Neural cell (in vitro differentiated cells): Measurements from ENCODE around the gene CLC. TPM values are rescaled to one million over a fixed set of nuclear protein-coding genes. Genes with fewer than 3 reads are reported as not detected.

Experiments
- H2AFZ ChIP-seq: fragments of 200-600, 300-800 bp; sonication (generic), shearing (Covaris generic); 2 replicates; pipeline ENCODE4 v1.6.0; 2014; ENCODE audit warnings: low read depth, mild to moderate bottlenecking, antibody characterized with exemption, low read length, moderate library complexity
- H3F3A ChIP-seq: fragments of 200-600 bp; shearing (Covaris generic); 2 replicates; pipeline ENCODE4 v1.6.1; 2016; ENCODE audit warnings: mild to moderate bottlenecking, moderate library complexity, mixed read lengths, antibody characterized with exemption, low read length; ENCODE audit not compliant: insufficient read depth, poor library complexity, severe bottlenecking
- H3K27ac ChIP-seq: fragments of 200-600, 300-800 bp; sonication (generic), shearing (Covaris generic); 2 replicates; pipeline ENCODE4 v1.5.1; 2014; ENCODE audit warnings: mild to moderate bottlenecking, low read length, moderate library complexity
- H3K27me3 ChIP-seq: fragments of 300-800, 200-600 bp; sonication (generic), shearing (Covaris generic); 2 replicates; pipeline ENCODE4 v1.6.0; 2014; ENCODE audit warnings: mild to moderate bottlenecking, low read depth, low read length, moderate library complexity; ENCODE audit not compliant: insufficient read depth
- H3K36me3 ChIP-seq: fragments of 300-800, 200-600 bp; sonication (generic), shearing (Covaris generic); 2 replicates; pipeline ENCODE4 v1.5.1; 2014; ENCODE audit warnings: mild to moderate bottlenecking, antibody characterized with exemption, low read length, moderate library complexity; ENCODE audit not compliant: insufficient read depth
- H3K4me2 ChIP-seq: fragments of 300-800, 200-600 bp; sonication (generic), shearing (Covaris generic); 2 replicates; pipeline ENCODE4 v1.6.0; 2014; ENCODE audit warnings: mild to moderate bottlenecking, low read length
- H3K4me3 ChIP-seq: fragments of 300-800, 200-600 bp; sonication (generic), shearing (Covaris generic); 2 replicates; pipeline ENCODE4 v1.5.1; 2014; ENCODE audit warnings: mild to moderate bottlenecking, low read length, moderate library complexity
- H3K79me2 ChIP-seq: fragments of 200-600 bp; shearing (Covaris generic); replicated peaks from 2 replicates; pipeline ENCODE4 v1.6.0; 2014; ENCODE audit warnings: mild to moderate bottlenecking, low read length, moderate library complexity; ENCODE audit not compliant: insufficient read depth
- H3K9ac ChIP-seq: fragments of 300-800, 200-600 bp; sonication (generic), shearing (Covaris generic); 2 replicates; pipeline ENCODE4 v1.6.1; 2016; ENCODE audit warnings: mild to moderate bottlenecking, low read length, mixed read lengths
- H3K9me2 ChIP-seq: fragments of 200-600 bp; shearing (Covaris generic); 2 replicates; pipeline ENCODE4 v1.6.1; 2016; ENCODE audit warnings: mild to moderate bottlenecking, low read length, mixed read lengths; ENCODE audit not compliant: insufficient read depth
- H3K9me3 ChIP-seq: fragments of 200-600, 300-800 bp; sonication (generic), shearing (Covaris generic); 2 replicates; pipeline ENCODE4 v1.6.1; 2016; ENCODE audit warnings: mild to moderate bottlenecking, mixed run types, low read length, moderate library complexity, mixed read lengths
- H4K20me1 ChIP-seq: fragments of 200-600 bp; shearing (Covaris generic); 2 replicates; pipeline ENCODE4 v1.6.1; 2016; ENCODE audit warnings: mild to moderate bottlenecking, mixed run types; ENCODE audit not compliant: insufficient read depth
- CTCF ChIP-seq: fragments of 450-650 bp; IDR thresholded peaks from 2 replicates; pipeline ENCODE4 v1.5.1; 2014; ENCODE audit warnings: antibody characterized with exemption, mild to moderate bottlenecking, moderate library complexity; ENCODE audit not compliant: poor library complexity, severe bottlenecking
- EP300 ChIP-seq: fragments of 450-650 bp; conservative IDR thresholded peaks from 2 replicates; pipeline ENCODE4 v1.6.1; 2014; ENCODE audit warnings: antibody characterized with exemption, mild to moderate bottlenecking, moderate library complexity; ENCODE audit not compliant: poor library complexity, severe bottlenecking
- EZH2 ChIP-seq: fragments of 200-600, 300-800 bp; shearing (Covaris generic), sonication (generic); IDR thresholded peaks from 2 replicates; pipeline ENCODE4 v1.6.1; 2014; ENCODE audit warnings: antibody characterized with exemption, low read length, borderline replicate concordance, mild to moderate bottlenecking; ENCODE audit not compliant: insufficient read depth, poor library complexity, severe bottlenecking
- MXI1 ChIP-seq: fragments of 450-650 bp; conservative IDR thresholded peaks from 2 replicates; pipeline ENCODE4 v1.6.1; 2014; ENCODE audit warnings: antibody characterized with exemption, mild to moderate bottlenecking; ENCODE audit not compliant: poor library complexity, severe bottlenecking
- POLR2AphosphoS5 ChIP-seq: IDR thresholded peaks from 2 replicates; pipeline ENCODE4 v1.6.1; 2012
- RAD21 ChIP-seq: fragments of 450-650 bp; conservative IDR thresholded peaks from 2 replicates; pipeline ENCODE4 v1.6.1; 2014; ENCODE audit warnings: antibody characterized with exemption, mild to moderate bottlenecking, moderate library complexity
- SMC3 ChIP-seq: fragments of 450-650 bp; conservative IDR thresholded peaks from 2 replicates; pipeline ENCODE4 v1.6.1; 2014; ENCODE audit warnings: antibody characterized with exemption, mild to moderate bottlenecking, moderate library complexity; ENCODE audit not compliant: poor library complexity
- TAF1 ChIP-seq: IDR thresholded peaks from 2 replicates; pipeline ENCODE4 v1.6.1; 2012; ENCODE audit warnings: low read depth
- polyA plus RNA-seq: library from polyadenylated mRNA; depleted of rRNA; stranded (reverse); fragments of >200 nt; gene quantifications from 2 replicates; pipeline ENCODE4 v1.2.3, GENCODE V29; 2014
- TF ChIP-seq, protein P1 (sequence below): IDR thresholded peaks from 2 replicates; pipeline ENCODE4 v1.6.1; 2012; ENCODE audit warnings: borderline replicate concordance

Gene CLC
- polyA plus RNA-seq, 1 donor from 2014 or later = 1.1 TPM

- Histone ChIP-seq H3K36me3 (no peaks in the 10 kb centered on the region), H3F3A (no peaks in the 10 kb centered on the region), H3K27me3 (no peaks in the 10 kb centered on the region), H3K79me2 (no peaks in the 10 kb centered on the region), H4K20me1 (no peaks in the 10 kb centered on the region), H3K27ac (no peak within 1 kb of the TSS), H3K9me2 (no peaks in the 10 kb centered on the region), H2AFZ (no peak within 1 kb of the TSS), H3K4me2 (no peak within 1 kb of the TSS), H3K9ac (no peak within 1 kb of the TSS), H3K9me3 (no peaks in the 10 kb centered on the region), H3K4me3 (no peak within 1 kb of the TSS)
- TF ChIP-seq MXI1 (no peak), POLR2AphosphoS5 (no peak), EP300 (no peak), CTCF (no peak), SMC3 (no peak), RAD21 (no peak), EZH2 (no peak), TAF1 (no peak)
- TF ChIP-seq, protein P1, sequence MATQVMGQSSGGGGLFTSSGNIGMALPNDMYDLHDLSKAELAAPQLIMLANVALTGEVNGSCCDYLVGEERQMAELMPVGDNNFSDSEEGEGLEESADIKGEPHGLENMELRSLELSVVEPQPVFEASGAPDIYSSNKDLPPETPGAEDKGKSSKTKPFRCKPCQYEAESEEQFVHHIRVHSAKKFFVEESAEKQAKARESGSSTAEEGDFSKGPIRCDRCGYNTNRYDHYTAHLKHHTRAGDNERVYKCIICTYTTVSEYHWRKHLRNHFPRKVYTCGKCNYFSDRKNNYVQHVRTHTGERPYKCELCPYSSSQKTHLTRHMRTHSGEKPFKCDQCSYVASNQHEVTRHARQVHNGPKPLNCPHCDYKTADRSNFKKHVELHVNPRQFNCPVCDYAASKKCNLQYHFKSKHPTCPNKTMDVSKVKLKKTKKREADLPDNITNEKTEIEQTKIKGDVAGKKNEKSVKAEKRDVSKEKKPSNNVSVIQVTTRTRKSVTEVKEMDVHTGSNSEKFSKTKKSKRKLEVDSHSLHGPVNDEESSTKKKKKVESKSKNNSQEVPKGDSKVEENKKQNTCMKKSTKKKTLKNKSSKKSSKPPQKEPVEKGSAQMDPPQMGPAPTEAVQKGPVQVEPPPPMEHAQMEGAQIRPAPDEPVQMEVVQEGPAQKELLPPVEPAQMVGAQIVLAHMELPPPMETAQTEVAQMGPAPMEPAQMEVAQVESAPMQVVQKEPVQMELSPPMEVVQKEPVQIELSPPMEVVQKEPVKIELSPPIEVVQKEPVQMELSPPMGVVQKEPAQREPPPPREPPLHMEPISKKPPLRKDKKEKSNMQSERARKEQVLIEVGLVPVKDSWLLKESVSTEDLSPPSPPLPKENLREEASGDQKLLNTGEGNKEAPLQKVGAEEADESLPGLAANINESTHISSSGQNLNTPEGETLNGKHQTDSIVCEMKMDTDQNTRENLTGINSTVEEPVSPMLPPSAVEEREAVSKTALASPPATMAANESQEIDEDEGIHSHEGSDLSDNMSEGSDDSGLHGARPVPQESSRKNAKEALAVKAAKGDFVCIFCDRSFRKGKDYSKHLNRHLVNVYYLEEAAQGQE = no peak
These were observed 40.9 kb upstream of the CLC start, which contains the start of gene LEUTX for GRCh38 chr19:39778763-39779162. Gene LEUTX (plus strand): TSS chr19:39778854. CDS start chr19:39778921, 67 bp downstream.

DNA sequence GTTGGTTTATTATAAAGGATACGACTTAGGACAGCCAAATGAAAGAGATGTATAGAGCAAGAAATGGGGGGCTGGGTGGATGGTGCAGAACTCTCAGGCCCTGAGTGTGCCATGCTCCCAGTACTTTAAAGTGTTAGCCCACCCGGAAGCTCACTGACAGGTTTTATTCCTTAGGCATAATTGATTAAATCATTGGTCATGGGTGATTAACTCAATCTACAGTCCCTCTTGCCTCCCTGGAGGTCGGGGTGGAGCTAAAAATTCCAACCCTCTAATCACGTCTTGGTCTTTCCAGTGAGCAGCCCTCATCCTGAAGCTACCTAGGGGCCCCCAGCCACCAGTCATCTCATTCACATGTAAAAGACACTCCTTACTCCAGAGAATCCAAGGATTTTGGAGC, 31.0 kb upstream of the CLC start:
- no peak overlapping the region for H2AFZ ChIP-seq
- H3K36me3 ChIP-seq = no peaks in the 10 kb centered on the region
- no peaks in the 10 kb centered on the region for H3K9me2 ChIP-seq
- H3K79me2 ChIP-seq = no peaks in the 10 kb centered on the region
- no peak overlapping the region for H3K27ac ChIP-seq
- H3K9ac ChIP-seq = no peak overlapping the region
- no peaks in the 10 kb centered on the region for H3K9me3 ChIP-seq
- no peak overlapping the region for H3K4me2 ChIP-seq
- no peaks in the 10 kb centered on the region for H3K27me3 ChIP-seq
- TF ChIP-seq EZH2 = no peak
- no peak for TF ChIP-seq CTCF
- TF ChIP-seq, protein P1 = no peak
- TF ChIP-seq MXI1 = no peak
- TF ChIP-seq POLR2AphosphoS5 = no peak
- no peak for TF ChIP-seq RAD21
- no peak for TF ChIP-seq TAF1
- no peak for TF ChIP-seq EP300
- no peak for TF ChIP-seq SMC3
- H3F3A ChIP-seq = no peaks in the 10 kb centered on the region
- no peak overlapping the region for H3K4me3 ChIP-seq
- no peaks in the 10 kb centered on the region for H4K20me1 ChIP-seq
